Neuronal stem cell (in vitro differentiated cells): Measurements from ENCODE around the gene STK32B.
A peak's percentile ranks its signal among the peaks of the same experiment; 100 is the strongest.

Experiments used
- DNase-seq: peaks from one replicate; pipeline ENCODE4 v3.0.0-alpha.2; 2013; ENCODE audit warnings: low spot score
- H2AFZ ChIP-seq: one replicate; pipeline ENCODE4 v1.6.1; 2013; ENCODE audit warnings: mild to moderate bottlenecking, low read length, inconsistent platforms
- H2AK5ac ChIP-seq: 2 replicates; pipeline ENCODE4 v1.6.1; 2013; ENCODE audit warnings: low read depth, mild to moderate bottlenecking, inconsistent platforms, low read length, moderate library complexity, mixed read lengths
- H2BK120ac ChIP-seq: 2 replicates; pipeline ENCODE4 v1.6.1; 2013; ENCODE audit warnings: low read depth, mild to moderate bottlenecking, inconsistent platforms, low read length, moderate library complexity, mixed read lengths
- H2BK12ac ChIP-seq: one replicate; pipeline ENCODE4 v1.6.1; 2013; ENCODE audit warnings: low read length, inconsistent platforms
- H2BK15ac ChIP-seq: 2 replicates; pipeline ENCODE4 v1.6.1; 2013; ENCODE audit warnings: mild to moderate bottlenecking, low read length, inconsistent platforms, mixed read lengths
- H2BK5ac ChIP-seq: one replicate; pipeline ENCODE4 v1.6.1; 2013; ENCODE audit warnings: inconsistent platforms, mild to moderate bottlenecking, low read length, moderate library complexity
- H3K14ac ChIP-seq: one replicate; pipeline ENCODE4 v1.6.1; 2013; ENCODE audit warnings: low read length, inconsistent platforms
- H3K18ac ChIP-seq: 2 replicates; pipeline ENCODE4 v1.6.1; 2013; ENCODE audit warnings: low read length, inconsistent platforms
- H3K23ac ChIP-seq: 2 replicates; pipeline ENCODE4 v1.6.1; 2013; ENCODE audit warnings: low read depth, mild to moderate bottlenecking, mixed read lengths, low read length, inconsistent platforms; ENCODE audit not compliant: poor library complexity
- H3K27ac ChIP-seq: replicated peaks from 3 replicates; pipeline ENCODE4 v1.5.1; 2013; ENCODE audit warnings: low read length, inconsistent platforms
- H3K27me3 ChIP-seq, 3 experiments: 2 replicates each; pipeline ENCODE4 v1.6.1; 2013; ENCODE audit warnings: low read length in 3 of 3, mild to moderate bottlenecking in 2 of 3, inconsistent platforms in 1 of 3, low read depth in 1 of 3, mixed read lengths in 1 of 3, moderate library complexity in 1 of 3; ENCODE audit not compliant: control insufficient read depth in 3 of 3, insufficient read depth in 3 of 3
- H3K36me3 ChIP-seq, 2 donors: replicated peaks in 1 of 2; 2 replicates each; pipeline ENCODE4 v1.6.1; 2013; ENCODE audit warnings: low read length in 2 of 2; ENCODE audit not compliant: control insufficient read depth in 2 of 2, insufficient read depth in 2 of 2
- H3K4ac ChIP-seq: 2 replicates; pipeline ENCODE4 v1.6.1; 2013; ENCODE audit warnings: inconsistent platforms, mild to moderate bottlenecking, low read length, moderate library complexity
- H3K4me1 ChIP-seq, 2 donors: 1 replicate in 1 of 2; 2 replicates in 1 of 2; pipeline ENCODE4 v1.6.1; 2013; ENCODE audit warnings: low read length in 2 of 2, low read depth in 1 of 2; ENCODE audit not compliant: control insufficient read depth in 2 of 2, insufficient read depth in 1 of 2
- H3K4me2 ChIP-seq: one replicate; pipeline ENCODE4 v1.6.1; 2013; ENCODE audit warnings: mild to moderate bottlenecking, low read length, inconsistent platforms; ENCODE audit not compliant: insufficient read depth, poor library complexity, severe bottlenecking
- H3K4me3 ChIP-seq, 2 donors: 2 replicates each; pipeline ENCODE4 v1.5.1; 2013; ENCODE audit warnings: low read length in 2 of 2, mild to moderate bottlenecking in 2 of 2, inconsistent platforms in 1 of 2, moderate library complexity in 1 of 2
- H3K79me1 ChIP-seq: one replicate; pipeline ENCODE4 v1.6.1; 2013; ENCODE audit warnings: low read depth, mild to moderate bottlenecking, inconsistent platforms, low read length, moderate library complexity
- H3K9ac ChIP-seq: one replicate; pipeline ENCODE4 v1.6.1; 2013; ENCODE audit warnings: mild to moderate bottlenecking, low read depth, low read length, inconsistent platforms; ENCODE audit not compliant: poor library complexity
- H3K9me3 ChIP-seq, 2 donors: replicated peaks in 1 of 2; 2 replicates each; pipeline versions ENCODE3 to v1.6.1; 2013; ENCODE audit warnings: low read length in 2 of 2, mild to moderate bottlenecking in 2 of 2, inconsistent platforms in 1 of 2, low read depth in 1 of 2, mixed read lengths in 1 of 2, moderate library complexity in 1 of 2; ENCODE audit not compliant: control insufficient read depth in 2 of 2, insufficient read depth in 1 of 2
- H4K8ac ChIP-seq: one replicate; pipeline ENCODE4 v1.6.1; 2013; ENCODE audit warnings: low read depth, mild to moderate bottlenecking, inconsistent platforms, low read length, moderate library complexity
- H4K91ac ChIP-seq: one replicate; pipeline ENCODE4 v1.6.1; 2013; ENCODE audit warnings: low read length, low read depth, mild to moderate bottlenecking, inconsistent platforms; ENCODE audit not compliant: poor library complexity
- whole genome bisulfite sequencing, 2 donors: extraction: QIAGEN DNeasy Blood & Tissue Kit; methylation state at CpG; one replicate each; pipeline ENCODE4 v1.1.7; 2013; ENCODE audit warnings: missing lambda C conversion rate in 2 of 2, mixed read lengths in 1 of 2; ENCODE audit not compliant: insufficient read length in 2 of 2, insufficient replicate concordance in 1 of 2; ENCODE audit errors: extremely low coverage in 2 of 2; 5-methylcytosine and 5-hydroxymethylcytosine counted together

Gene STK32B

DNA sequence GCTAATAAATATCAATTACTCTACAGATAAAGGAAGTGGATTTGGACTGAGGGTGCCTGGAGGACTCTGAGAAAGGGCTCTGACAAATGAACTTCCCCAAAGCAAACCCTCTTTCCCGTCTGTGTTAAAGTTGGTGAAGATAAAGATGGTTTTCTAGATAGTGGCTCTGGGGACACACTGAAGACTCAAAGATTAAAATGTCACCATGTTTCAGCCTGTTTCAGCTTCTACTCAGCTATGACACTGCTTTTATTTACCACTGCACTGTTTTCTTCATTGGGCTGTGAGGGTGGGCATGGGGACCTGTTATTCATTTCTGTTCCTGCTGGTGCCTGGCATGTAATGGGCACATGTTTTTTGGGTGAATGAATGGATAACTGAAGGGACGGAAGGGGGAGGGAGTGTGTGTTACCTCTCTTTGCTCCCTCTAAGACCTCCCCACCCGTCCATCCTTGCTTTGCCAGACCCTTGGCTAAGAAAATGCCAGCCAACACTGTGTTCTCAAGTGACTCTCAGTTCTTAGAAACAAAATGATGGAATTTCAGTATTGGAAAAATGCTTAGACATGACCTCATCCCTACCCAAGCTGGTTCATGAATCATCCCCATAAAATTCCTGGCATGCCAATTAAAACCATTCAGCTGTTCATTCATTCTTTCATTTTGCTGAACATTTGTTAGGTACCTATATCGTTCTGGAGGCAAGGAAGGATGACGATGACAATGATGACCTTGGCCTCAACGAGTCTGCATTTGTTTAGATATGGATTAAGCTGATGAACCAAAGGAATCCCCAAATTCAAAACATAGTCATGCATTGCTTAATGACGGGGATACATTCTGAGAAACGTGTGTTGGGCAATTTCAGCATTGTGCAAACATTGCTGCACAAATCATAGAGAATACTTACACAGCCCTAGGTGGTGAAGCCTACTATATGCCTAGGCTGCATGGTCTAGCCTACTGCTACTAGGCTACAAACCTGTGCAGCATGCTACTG is 13.4 kb upstream of the STK32B start:
- no peaks in the 10 kb centered on the region for H3K4me1 ChIP-seq
- DNase-seq, result no peak
- no CpG with 5 or more reads among the region's 8 CpGs for WGBS, 2 donors

DNA sequence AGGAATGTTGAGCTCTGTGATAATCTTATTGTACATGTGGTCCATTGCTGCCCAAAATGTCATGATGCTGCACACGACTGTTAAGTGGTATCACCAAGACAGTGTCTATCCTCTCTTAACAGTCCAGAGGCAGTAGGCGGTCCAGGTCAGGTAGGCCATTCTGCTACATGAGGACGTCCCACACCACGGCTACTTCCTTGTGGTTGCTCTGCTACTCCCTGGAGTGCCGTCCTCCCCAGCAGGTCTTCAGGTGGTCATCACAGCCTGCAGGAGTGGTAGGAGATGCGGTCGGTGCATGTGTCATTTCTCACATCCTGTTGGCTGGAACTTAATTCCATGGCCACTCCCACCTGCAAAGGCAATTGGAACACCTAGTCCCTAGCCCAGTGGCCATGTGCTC is 11.5 kb upstream of the STK32B start:
- no peak overlapping the region for H2BK12ac ChIP-seq
- no peak overlapping the region for H3K23ac ChIP-seq

More for the DNA sequence above, 13.4 kb upstream of the STK32B start:
- Histone ChIP-seq H4K8ac (no peak overlapping the region), H3K36me3 (no peaks in the 10 kb centered on the region), H2BK15ac (no peak overlapping the region), H3K4me2 (no peak overlapping the region), H3K79me1 (no peaks in the 10 kb centered on the region), H3K23ac (no peak overlapping the region), H3K4ac (no peak overlapping the region), H3K9ac (no peak overlapping the region), H3K27ac (no peak overlapping the region), H2AFZ (no peak overlapping the region), H3K9me3 (no peaks in the 10 kb centered on the region), H2BK120ac (no peak overlapping the region), H3K18ac (no peak overlapping the region), H3K27me3 (peaks cover 0 to 4% (median 0%) of the 10 kb centered on the region in 3 experiments), H2BK12ac (no peak overlapping the region), H4K91ac (no peak overlapping the region), H2BK5ac (no peak overlapping the region), H2AK5ac (no peak overlapping the region), H3K4me3 (no peak overlapping the region), H3K14ac (no peak overlapping the region)

DNA sequence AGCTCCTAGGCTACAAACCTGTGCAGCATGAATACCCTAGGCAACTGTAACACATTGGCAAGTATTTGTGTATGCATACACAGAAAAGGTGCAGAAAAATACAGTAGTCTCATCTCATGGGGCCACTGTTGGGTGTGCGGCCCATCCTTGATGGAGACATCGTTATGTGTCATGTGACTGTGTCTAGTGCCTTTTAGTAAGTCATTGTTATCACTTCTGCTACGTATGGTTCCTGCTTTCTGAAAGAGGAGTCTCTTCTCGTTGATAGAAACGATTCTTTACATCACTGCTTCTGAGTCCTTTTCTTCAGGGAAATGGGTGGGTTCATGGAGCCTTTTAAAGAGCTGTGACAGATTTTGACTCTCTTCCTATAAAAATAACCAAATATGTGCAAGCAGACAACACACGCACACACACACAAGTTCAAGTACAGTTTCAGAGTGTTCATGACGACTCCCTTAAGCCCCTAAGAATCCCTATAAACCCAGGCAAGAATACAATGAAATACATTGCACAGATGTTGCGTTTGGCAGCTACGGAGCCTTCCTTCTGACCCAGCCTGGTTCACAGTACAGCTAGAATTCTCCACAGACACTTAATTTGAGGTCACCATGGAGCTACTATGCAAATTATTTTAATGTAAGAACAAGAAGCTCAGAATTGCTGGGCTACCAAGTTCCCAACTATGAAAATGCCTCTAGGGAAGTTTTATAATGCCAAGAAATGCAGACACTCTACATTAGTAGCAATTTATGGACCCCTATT is 10.2 kb upstream of the STK32B start:
- no peak overlapping the region for H3K27ac ChIP-seq
- WGBS, 2 donors, result no CpG with 5 or more reads among the region's 9 CpGs
- no peak overlapping the region for H4K91ac ChIP-seq

More for the DNA sequence above, 11.5 kb upstream of the STK32B start:
- H4K8ac ChIP-seq, result no peak overlapping the region
- H4K91ac ChIP-seq, result no peak overlapping the region
- H2AFZ ChIP-seq, result no peak overlapping the region
- H2BK5ac ChIP-seq, result no peak overlapping the region
- H2BK15ac ChIP-seq, result no peak overlapping the region
- no peaks in the 10 kb centered on the region for H3K79me1 ChIP-seq
- no peak overlapping the region for H3K9ac ChIP-seq
- no peak overlapping the region for H2AK5ac ChIP-seq
- H3K14ac ChIP-seq, result no peak overlapping the region
- H3K36me3 ChIP-seq, result no peaks in the 10 kb centered on the region
- no peak overlapping the region for H2BK120ac ChIP-seq
- no peak overlapping the region for H3K4ac ChIP-seq
- no CpG with 5 or more reads among the region's 7 CpGs for WGBS, 2 donors
- H3K27ac ChIP-seq, result no peak overlapping the region
- H3K4me2 ChIP-seq, result no peak overlapping the region
- no peak for DNase-seq
- H3K27me3 ChIP-seq, result peaks cover 0 to 1% (median 0%) of the 10 kb centered on the region in 3 experiments
- H3K4me1 ChIP-seq, result no peaks in the 10 kb centered on the region
- no peak overlapping the region for H3K18ac ChIP-seq
- peak overlapping the region in 1 of 2 donors; percentile 52 for H3K4me3 ChIP-seq
- no peaks in the 10 kb centered on the region for H3K9me3 ChIP-seq

DNA sequence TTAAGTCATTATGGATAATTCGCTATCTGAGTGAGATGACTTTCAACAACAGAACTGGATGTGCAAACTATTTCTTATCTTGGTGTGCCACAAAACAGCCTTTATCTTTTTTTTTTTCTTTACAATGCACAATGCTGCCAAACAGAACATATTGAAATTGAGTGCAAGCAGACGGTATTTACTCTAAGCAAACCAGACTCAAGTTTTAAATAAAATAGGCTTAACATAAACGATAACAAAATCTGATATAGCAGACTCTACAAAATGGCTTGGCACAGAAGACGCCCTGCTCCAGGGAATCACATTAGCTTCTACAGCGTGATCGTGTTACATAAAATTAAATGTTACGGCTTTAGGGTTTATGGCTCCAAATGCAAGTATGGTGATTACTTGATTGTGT is 9.6 kb upstream of the STK32B start:
- WGBS, 2 donors, result no CpG with 5 or more reads among the region's 7 CpGs
- no peak for DNase-seq
- no peak overlapping the region for H3K27ac ChIP-seq

More for the DNA sequence above, 10.2 kb upstream of the STK32B start:
- Histone ChIP-seq H2BK12ac (no peak overlapping the region), H2BK120ac (no peak overlapping the region), H3K4me2 (no peak overlapping the region), H3K9ac (no peak overlapping the region), H3K79me1 (no peaks in the 10 kb centered on the region), H3K36me3 (no peaks in the 10 kb centered on the region), H3K4me1 (no peaks in the 10 kb centered on the region), H2BK5ac (no peak overlapping the region), H3K18ac (no peak overlapping the region), H2AFZ (no peak overlapping the region), H3K27me3 (no peaks in the 10 kb centered on the region), H2BK15ac (no peak overlapping the region), H3K4ac (no peak overlapping the region), H3K4me3 (no peak overlapping the region), H3K14ac (no peak overlapping the region), H3K23ac (no peak overlapping the region), H4K8ac (no peak overlapping the region), H2AK5ac (no peak overlapping the region), H3K9me3 (no peaks in the 10 kb centered on the region)
- DNase-seq, result no peak

More for the DNA sequence above, 9.6 kb upstream of the STK32B start:
- H3K27me3 ChIP-seq, result no peaks in the 10 kb centered on the region
- H3K4me3 ChIP-seq, result no peak overlapping the region
- H3K79me1 ChIP-seq, result no peaks in the 10 kb centered on the region
- no peak overlapping the region for H2BK12ac ChIP-seq
- H2AK5ac ChIP-seq, result no peak overlapping the region
- no peak overlapping the region for H4K8ac ChIP-seq
- no peak overlapping the region for H3K23ac ChIP-seq
- no peak overlapping the region for H2BK120ac ChIP-seq
- no peaks in the 10 kb centered on the region for H3K4me1 ChIP-seq
- H3K4ac ChIP-seq, result no peak overlapping the region
- no peak overlapping the region for H3K9ac ChIP-seq
- no peak overlapping the region for H4K91ac ChIP-seq
- H2AFZ ChIP-seq, result no peak overlapping the region
- H3K14ac ChIP-seq, result no peak overlapping the region
- H3K9me3 ChIP-seq, result no peaks in the 10 kb centered on the region
- H3K4me2 ChIP-seq, result no peak overlapping the region
- no peaks in the 10 kb centered on the region for H3K36me3 ChIP-seq
- no peak overlapping the region for H3K18ac ChIP-seq
- H2BK15ac ChIP-seq, result no peak overlapping the region
- no peak overlapping the region for H2BK5ac ChIP-seq
